Measurements from ENCODE around the gene ZNF804B.
"Not testable (repeated sequence)": the region's sequence is repeated elsewhere in the genome, so short reads cannot be mapped to it uniquely, and the experiment has no call there.

Gene ZNF804B

GRCh38 chr7:89091550-89091949 lies 332.1 kb downstream of the ZNF804B start:
- DNase-seq, result no peak

- no peak for DNase-seq
Measured at GRCh38 chr7:89094269-89094668, 334.8 kb downstream of the ZNF804B start.

GRCh38 chr7:89103564-89103963 lies 344.1 kb downstream of the ZNF804B start:
- DNase-seq, result no peak

- no peak for DNase-seq
Measured at GRCh38 chr7:89104748-89105685, 345.5 kb downstream of the ZNF804B start.

GRCh38 chr7:89123871-89124270 lies 364.4 kb downstream of the ZNF804B start:
- no peak for DNase-seq

GRCh38 chr7:89129600-89130375 lies 370.3 kb downstream of the ZNF804B start:
- DNase-seq, result no peak

GRCh38 chr7:89133357-89133756 lies 373.9 kb downstream of the ZNF804B start:
- DNase-seq, result no peak

GRCh38 chr7:89133819-89134218 lies 374.3 kb downstream of the ZNF804B start:
- DNase-seq, result no peak

GRCh38 chr7:89145801-89146200 lies 386.3 kb downstream of the ZNF804B start:
- DNase-seq, result no peak

- no peak for DNase-seq
Measured at GRCh38 chr7:89160107-89160506, 400.6 kb downstream of the ZNF804B start.

- no peak for DNase-seq
Measured at GRCh38 chr7:89165421-89165820, 405.9 kb downstream of the ZNF804B start.

- DNase-seq, result no peak
Measured at GRCh38 chr7:89170628-89171027, 411.1 kb downstream of the ZNF804B start.

- DNase-seq, result no peak
Measured at GRCh38 chr7:89182116-89182515, 422.6 kb downstream of the ZNF804B start.

- DNase-seq, result no peak
Measured at GRCh38 chr7:89183712-89184111, 424.2 kb downstream of the ZNF804B start.

- DNase-seq, result no peak
Measured at GRCh38 chr7:89200758-89201157, 441.3 kb downstream of the ZNF804B start.

- no peak for DNase-seq
Measured at GRCh38 chr7:89223900-89224395, 464.4 kb downstream of the ZNF804B start.

GRCh38 chr7:89228688-89229171 lies 469.2 kb downstream of the ZNF804B start:
- not testable (repeated sequence) for DNase-seq

- DNase-seq, result no peak
Measured at GRCh38 chr7:89238156-89238555, 478.7 kb downstream of the ZNF804B start.

- DNase-seq, result no peak
Measured at GRCh38 chr7:89246196-89246595, 486.7 kb downstream of the ZNF804B start.

GRCh38 chr7:89247207-89247606 lies 487.7 kb downstream of the ZNF804B start:
- no peak for DNase-seq

- DNase-seq, result no peak
Measured at GRCh38 chr7:89259085-89259484, 499.6 kb downstream of the ZNF804B start.

- DNase-seq, result no peak
Measured at GRCh38 chr7:89264126-89264525, 504.6 kb downstream of the ZNF804B start.

GRCh38 chr7:89265631-89266030 lies 506.1 kb downstream of the ZNF804B start:
- peak; percentile 4 for DNase-seq
